Fibroblast of pulmonary artery (primary cell): ENCODE measurements around the gene TTLL12.
A peak's percentile ranks its signal among the peaks of the same experiment; 100 is the strongest.

Experiments
- DNase-seq: peaks from one replicate; pipeline ENCODE4 v3.0.0-alpha.2; 2010; ENCODE audit warnings: low read depth
- H3K4me3 ChIP-seq: replicated peaks from 2 replicates; pipeline ENCODE4 v1.5.1; 2011; ENCODE audit warnings: low read depth, mild to moderate bottlenecking, control low read depth, low read length, moderate library complexity
- CTCF ChIP-seq: IDR thresholded peaks from 2 replicates; pipeline ENCODE4 v1.5.1; 2011; ENCODE audit warnings: mild to moderate bottlenecking, control low read depth, low read length, inconsistent platforms; ENCODE audit errors: missing control alignments

Gene TTLL12

DNA sequence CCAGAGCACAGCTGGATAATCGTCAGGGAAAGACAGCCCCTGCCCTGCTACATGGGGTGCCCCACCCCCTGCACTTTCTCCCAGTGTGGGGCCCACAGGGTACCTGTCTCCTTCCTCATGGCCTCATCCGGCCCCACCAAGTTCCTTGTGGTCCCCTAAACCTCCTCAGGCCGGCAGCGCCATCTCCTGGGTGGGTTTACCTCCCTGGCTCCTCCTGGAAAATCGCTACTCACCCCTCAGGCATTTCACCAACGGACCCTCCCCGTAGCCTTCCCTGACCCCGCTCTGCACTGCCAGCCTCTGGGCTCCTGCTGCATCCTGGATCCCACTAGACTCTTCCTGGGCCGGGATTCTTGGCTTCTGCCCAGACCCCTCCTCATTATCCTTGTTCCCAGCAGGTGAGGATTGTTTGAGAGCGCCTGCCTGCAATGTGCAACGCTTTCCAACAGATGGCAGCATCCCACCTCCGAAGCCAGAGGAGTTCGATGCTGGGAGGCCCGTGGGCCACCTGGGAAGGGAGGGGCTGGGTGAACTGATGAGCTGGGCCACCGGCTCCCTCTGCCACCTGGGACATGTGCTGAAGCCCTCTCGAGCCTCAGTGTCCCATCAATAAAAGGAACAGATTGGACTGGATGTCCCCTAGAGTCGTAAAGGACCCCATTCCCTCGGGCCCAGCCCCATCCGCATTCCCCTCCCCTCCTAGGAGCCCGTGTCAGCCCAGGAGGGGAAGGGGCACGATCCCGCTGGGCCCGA is 44.2 kb upstream of the TTLL12 start:
- H3K4me3 ChIP-seq = no peak overlapping the region
- TF ChIP-seq CTCF = peak; percentile 93
- peak; percentile 51 for DNase-seq

DNA sequence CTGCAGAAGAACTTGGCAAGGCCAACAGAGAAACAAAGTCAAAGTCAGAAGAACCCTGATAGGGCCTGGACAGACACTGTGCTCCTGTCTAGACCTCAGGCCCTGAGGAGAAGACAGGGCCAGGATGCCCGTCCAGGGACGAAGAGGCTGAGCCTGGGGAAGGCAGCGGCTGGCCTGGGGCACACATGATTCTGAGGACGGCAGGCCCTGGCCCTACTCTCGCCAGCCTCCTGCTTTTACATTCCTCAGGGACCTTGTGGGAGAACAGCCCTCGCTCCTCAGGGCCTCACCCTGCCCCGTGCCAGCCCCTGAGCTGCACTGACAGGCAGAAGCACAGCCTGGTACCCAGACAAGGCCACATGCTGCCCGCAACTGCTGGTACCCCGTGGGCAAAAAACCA is 43.6 kb upstream of the TTLL12 start:
- H3K4me3 ChIP-seq = no peak overlapping the region
- TF ChIP-seq CTCF = no peak
- no peak for DNase-seq

DNA sequence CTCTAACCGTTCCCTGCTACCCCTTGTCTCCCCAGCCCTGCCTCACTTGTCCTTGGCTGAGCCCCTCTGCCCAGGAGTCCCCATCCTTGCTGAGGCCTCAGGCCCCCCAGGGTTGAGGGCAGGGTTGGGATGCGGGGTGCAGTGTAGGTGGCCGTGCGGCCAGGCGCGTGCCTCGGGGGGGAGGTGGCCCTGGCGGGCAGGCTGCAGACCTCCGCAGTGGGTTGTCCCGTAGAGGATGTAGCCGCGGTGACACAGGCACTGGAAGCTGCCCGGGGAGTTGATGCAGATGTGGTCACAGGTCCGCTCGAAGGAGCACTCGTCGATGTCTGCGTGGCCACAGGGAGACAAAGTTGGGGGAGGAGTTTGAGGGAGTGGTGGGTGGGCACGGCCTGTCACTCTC is 41.9 kb upstream of the TTLL12 start:
- no peak for DNase-seq
- no peak for TF ChIP-seq CTCF
- H3K4me3 ChIP-seq = no peak overlapping the region

- DNase-seq = peak; percentile 35
- H3K4me3 ChIP-seq = no peak overlapping the region
- TF ChIP-seq CTCF = peak; percentile 42
Observed at GRCh38 chr22:43228330-43228729, 41.4 kb upstream of the TTLL12 start.

DNA sequence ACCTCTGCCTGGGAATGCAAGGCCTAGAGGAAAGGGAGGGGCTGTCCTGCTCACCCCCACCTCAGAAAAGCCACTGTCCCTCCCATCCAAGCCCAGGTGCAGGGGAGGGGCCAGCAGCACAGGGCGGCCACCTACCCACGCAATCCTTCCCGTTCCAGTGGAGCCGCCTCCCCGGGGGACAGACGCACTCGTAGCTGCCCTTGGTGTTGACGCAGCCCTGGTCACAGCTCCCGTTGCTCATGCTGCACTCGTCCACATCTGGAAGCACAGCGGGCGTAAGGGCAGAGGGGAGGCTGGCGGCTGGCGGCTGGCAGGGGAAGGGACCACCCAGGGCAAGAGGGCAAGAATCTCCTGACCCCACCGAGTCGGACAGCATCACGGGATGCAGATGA is 40.3 kb upstream of the TTLL12 start:
- DNase-seq = no peak
- TF ChIP-seq CTCF = no peak
- no peak overlapping the region for H3K4me3 ChIP-seq

GRCh38 chr22:43226377-43227238 is 39.7 kb upstream of the TTLL12 start:
- H3K4me3 ChIP-seq = no peak overlapping the region
- no peak for TF ChIP-seq CTCF
- DNase-seq = peak; percentile 11
